Activated CD4-positive, alpha-beta T cell treated with anti-CD3 and anti-CD28 coated beads, Interleukin-10, Interleukin-2, amounts not matched to agents 100 ng/mL and 50 ng/mL, durations not matched to agents 16 hours and 8 hours (primary cell): ENCODE results near the gene RAPSN.

Experiments
- DNase-seq: peaks from one replicate; pipeline ENCODE4 v3.0.0-alpha.2; 2020

RAPSN gene

DNA sequence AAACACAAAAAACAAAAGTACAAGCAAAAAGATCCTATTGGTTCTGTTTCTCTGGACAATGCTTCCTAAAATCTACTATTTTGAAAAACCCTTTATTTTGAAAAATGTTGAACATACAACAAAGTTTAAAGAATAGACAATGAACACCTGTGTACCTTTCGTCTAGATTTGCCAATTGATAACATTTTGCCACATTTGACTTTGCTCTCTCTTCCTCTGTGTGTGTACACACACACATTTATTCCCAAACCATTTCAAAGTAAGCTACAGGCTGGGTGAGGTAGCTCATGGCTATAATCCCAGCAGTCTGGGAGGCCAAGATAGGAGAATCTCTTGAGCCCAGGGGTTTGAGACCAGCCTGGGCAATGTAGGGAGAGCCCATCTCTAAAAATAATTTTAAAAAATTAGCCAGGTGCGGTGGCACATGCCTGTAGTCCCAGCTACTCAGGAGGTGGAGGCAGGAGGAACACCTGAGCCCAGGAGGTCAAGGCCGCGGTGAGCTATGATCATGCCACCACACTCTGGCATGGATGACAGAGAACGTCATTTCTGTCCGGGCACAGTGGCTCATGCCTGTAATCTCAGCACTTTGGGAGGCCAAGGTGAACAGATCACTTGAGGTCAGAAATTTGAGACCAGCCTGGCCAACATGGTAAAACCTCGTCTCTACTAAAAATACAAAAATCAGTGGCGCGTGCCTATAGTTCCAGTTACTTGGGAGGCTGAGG lies 17.4 kb downstream of the RAPSN start:
- DNase-seq, result no peak

GRCh38 chr11:47430524-47430923 lies 18.4 kb downstream of the RAPSN start:
- no peak for DNase-seq

GRCh38 chr11:47426062-47426956 lies 22.6 kb downstream of the RAPSN start, which contains the start of gene PSMC3:
Gene PSMC3, minus strand, starts transcription at chr11:47426439. Its CDS starts 160 bp downstream, at chr11:47426279.
- peak; percentile 99 for DNase-seq

- no peak for DNase-seq
These were observed 23.3 kb downstream of the RAPSN start for GRCh38 chr11:47425611-47426010.

DNA sequence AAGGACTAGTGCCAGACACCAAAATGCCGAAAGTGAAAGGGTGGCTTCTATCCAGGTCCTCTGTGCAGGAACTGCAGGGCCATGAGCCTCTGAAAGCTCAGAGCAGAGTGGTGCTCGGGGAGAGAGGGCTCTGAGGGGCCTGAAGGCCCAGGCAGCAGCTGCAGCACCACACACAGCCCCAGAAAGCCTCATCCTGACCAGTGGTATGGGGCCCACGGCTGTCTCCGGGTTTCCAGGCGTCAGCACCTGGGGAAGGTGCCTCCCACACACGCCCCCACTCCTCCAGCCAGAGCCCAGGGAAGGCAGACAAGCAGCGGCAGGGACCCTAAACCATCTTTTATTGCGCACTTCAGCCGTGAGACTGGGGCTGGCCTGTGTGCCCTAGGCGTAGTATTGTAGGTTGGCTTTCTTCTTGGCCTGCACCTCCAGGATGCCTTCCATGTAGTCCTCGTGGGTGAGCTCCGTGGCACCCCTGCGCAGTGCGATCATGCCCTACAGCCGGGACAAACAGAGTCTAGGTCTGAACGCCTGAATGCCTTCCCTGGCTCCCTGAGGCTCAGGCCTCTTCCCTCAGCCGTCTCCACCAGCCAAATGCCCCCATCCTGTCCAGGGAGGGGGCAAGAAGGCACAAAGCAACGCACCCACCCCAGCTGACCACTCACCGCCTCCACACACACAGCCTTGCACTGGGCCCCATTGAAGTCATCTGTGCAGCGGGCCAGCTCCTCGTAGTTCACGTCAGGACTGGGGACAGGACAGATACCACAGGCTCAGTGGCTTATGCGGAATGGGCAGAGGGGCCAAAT lies 30.3 kb downstream of the RAPSN start:
- no peak for DNase-seq

DNA sequence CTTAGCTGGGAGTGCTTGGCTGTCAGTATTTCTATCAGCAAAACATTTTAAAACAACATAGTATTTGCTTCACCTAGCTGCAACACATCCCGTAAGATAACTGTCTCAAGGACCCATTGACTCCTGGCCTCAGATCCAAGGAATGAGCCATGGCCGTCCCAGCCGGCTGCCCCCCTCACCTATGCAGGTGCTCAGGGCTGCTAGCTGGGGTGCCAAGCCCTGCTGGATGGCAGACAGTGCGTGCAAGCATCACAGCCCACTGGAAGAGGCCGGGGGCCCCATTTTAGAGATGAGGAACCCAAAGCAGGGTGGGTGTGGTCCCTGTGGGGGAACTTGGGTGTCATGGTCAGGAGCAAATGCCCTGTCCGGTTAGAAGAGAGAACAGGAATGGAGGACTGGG lies 31.2 kb downstream of the RAPSN start:
- DNase-seq, result no peak

GRCh38 chr11:47415949-47416472 lies 32.9 kb downstream of the RAPSN start:
- DNase-seq, result no peak

DNA sequence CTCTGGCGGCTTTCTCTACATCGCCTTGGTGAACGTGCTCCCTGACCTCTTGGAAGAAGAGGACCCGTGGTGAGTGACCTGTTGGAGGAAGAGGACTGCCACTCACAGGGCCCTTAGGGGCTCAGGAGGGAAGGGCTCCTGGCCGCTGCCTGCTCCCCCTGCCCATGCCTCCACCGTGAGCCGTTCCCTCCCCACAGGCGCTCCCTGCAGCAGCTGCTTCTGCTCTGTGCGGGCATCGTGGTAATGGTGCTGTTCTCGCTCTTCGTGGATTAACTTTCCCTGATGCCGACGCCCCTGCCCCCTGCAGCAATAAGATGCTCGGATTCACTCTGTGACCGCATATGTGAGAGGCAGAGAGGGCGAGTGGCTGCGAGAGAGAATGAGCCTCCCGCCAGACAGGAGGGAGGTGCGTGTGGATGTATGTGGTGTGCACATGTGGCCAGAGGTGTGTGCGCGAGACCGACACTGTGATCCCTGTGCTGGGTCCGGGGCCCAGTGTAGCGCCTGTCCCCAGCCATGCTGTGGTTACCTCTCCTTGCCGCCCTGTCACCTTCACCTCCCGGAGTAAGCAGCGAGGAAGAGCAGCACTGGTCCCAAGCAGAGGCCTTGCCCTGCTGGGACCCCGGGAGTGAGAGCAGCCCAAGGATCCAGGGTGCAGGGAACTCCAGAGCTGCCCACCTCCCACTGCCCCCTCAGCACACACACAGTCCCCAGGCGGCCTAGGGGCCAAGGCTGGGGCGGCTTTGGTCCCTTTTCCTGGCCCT lies 33.7 kb downstream of the RAPSN start:
- no peak for DNase-seq

GRCh38 chr11:47414685-47415070 lies 34.3 kb downstream of the RAPSN start:
- no peak for DNase-seq

- DNase-seq, result no peak
These were observed 34.8 kb downstream of the RAPSN start for GRCh38 chr11:47413908-47414684.

- DNase-seq, result no peak
These were observed 35.6 kb downstream of the RAPSN start for GRCh38 chr11:47413351-47413750.

GRCh38 chr11:47411884-47412746 lies 36.8 kb downstream of the RAPSN start:
- peak; percentile 72 for DNase-seq

DNA sequence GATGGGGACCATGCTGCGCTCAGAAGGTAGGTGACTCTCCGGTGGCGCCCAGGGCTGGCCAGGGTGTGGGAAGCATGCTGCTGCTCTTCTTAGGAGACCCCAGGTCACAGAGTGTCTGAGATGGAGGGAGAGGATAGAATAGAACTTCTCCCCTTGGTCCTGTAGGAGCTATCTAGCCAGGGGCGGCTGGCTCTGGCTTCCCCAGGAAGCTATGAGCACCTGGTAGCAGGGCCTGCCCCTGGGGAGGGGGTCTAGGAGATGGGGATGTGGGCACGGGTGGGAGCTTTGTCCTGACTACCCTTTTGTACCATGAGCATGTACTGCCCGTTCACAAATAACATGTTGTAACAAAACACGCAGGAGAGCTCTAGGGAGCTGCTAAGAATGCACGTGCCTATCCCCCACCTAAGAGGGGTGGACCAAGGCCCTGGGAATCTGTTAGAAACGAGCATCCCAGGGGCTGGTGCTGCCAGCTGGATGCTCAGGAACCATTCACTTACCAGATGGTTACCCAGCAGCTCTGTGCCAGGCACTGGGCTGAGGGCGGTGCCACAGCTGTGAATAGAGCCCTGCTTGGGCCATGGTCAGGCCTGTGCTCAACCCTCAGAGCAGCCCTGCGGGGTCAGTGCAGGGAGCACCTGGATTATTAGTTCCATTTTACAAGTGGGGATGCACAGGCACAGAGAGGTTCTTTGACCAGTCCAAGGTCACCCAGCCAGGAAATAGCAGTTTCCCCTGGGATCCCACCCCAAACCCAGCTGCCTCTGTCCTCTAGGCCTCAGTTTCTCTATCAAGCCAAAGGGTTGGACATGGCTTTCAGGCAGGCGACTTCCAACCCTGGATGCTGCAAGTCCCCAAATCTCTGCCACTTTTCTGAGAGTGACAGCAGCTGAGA lies 38.3 kb downstream of the RAPSN start:
- DNase-seq, result no peak

GRCh38 chr11:47409440-47410369 lies 39.2 kb downstream of the RAPSN start:
- no peak for DNase-seq

- no peak for DNase-seq
These were observed 40.1 kb downstream of the RAPSN start for GRCh38 chr11:47408598-47409439.

DNA sequence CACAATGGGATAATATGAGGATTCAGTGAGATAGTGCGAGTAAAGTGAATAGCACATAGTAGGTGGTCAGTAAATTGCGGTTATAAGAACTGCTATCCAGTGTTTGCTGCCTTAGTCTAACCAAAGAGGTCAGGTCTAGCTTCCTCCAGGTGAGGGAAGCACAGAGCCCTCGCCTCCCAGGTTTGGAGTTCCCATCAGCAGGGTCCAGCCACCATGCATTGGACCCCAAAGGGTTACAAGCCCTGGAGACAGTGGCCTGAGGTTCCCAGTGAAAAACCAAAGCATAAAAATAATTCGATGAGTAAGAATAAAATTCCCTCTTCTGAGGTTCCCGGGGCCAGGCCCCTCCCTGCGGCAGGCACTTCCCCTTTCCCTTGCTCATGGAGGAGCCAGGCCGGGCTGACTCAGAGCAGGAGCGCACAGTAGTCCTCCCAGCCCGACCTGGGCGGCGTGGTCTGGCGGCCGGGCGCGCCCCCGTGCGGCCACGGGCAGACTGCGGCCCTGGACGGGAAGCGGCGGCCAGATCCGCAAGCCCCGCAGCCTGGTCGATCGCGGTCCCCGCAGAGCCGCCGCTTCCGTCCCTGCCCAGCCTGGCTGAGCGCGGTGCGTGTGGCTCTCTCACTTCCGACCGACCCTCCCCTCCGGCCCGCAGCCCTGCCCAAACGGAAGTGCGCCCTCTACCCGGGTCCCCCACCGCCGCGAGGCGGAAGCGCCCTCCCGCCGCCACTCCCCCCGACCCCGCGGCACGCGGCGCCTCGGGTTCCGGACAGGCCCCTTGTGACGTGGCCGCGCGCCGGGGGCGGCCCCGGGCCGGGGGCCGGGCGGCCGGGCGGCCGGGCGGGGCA lies 41.0 kb downstream of the RAPSN start, which contains the start of gene SLC39A13:
Gene SLC39A13, plus strand, starts transcription at position 845 of the 845 bp plus-strand sequence. CDS start 1,505 bp downstream, outside the sequence.
- peak; percentile 96 for DNase-seq
